ENCODE results near the gene TUBGCP5. TPM values are rescaled to one million over a fixed set of nuclear protein-coding genes. Genes with fewer than 3 reads are reported as not detected.

TUBGCP5 gene
- total RNA-seq, 1 experiment from 2014 or later, result 17.9 TPM

DNA sequence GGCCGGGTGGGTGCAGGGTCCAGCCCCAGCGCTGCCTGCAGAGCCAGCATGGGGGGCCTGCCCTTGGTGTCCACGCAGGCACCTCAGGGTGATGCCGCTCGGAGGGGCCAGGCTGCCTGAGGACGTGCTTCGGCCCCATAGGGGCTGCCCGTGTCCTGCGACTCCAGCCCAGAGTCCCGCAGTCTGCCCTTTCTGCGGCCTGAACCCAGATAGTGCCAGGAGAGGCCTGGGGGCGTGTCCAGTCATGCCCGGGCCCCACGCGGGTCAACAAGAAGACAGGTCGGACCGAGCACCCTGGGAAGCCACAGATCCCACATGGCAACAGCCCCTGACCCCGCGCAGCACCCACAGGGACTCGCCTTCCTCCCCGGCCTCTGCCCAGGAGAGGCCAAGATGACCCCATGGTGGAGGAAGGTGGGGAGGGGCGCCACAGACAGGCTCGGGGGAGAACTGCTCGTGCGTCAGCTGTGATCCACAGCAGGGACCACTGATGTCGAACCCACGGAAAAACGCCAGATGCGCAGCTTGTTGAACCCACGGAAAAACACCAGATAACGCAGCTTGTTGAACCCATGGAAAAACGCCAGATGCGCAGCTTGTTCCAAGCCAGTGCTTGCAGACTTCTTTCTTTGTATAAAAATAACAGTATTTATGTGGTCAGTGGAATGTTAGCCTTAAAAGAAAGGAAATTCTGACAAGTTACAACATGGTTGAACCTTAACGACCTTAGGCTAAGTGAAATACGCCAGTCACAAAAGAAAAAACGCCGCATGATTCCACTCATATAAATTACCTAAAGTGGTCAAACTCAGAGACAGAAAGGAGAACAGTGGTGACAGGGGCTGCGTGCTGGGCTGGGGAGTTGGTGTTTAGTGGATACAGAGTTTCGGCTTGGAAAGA lies 87.7 kb downstream of the TUBGCP5 start:
- H4K20me1 ChIP-seq (ENCODE audit: insufficient read depth, low read depth, low read length), result no peaks in the 10 kb centered on the region

DNA sequence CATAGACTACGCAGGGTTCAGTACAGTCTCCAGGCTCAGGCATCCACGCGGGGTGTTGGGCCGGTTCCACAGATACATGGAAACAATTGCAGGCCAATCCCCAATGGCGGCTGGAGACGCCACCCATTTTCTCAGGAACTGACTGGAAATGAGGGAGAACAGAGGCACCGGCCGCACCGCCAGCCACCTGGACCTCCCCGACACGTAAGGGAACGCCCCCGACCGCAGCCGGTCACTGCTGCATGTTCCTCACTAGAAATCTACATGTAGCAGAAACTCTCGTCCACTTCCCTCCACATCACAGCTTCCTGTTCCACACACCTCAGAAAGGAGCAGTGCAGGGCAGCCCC lies 88.4 kb downstream of the TUBGCP5 start:
- no peak for DNase-seq
- no peaks in the 10 kb centered on the region for H3K36me3 ChIP-seq (ENCODE audit: insufficient read depth, low read length)
- no peaks in the 10 kb centered on the region for H3K9me3 ChIP-seq (ENCODE audit: low read length)
- no peak overlapping the region for H3K4me3 ChIP-seq (ENCODE audit: low read length)
- no peak overlapping the region for H3K27ac ChIP-seq (ENCODE audit: low read length)
- H3K4me1 ChIP-seq (ENCODE audit: low read length), result no peaks in the 10 kb centered on the region
- H2AFZ ChIP-seq (ENCODE audit: low read length), result no peak overlapping the region
- H3K79me2 ChIP-seq (ENCODE audit: low read length), result no peaks in the 10 kb centered on the region
- H3K9ac ChIP-seq (ENCODE audit: low read length), result no peak overlapping the region
- no peaks in the 10 kb centered on the region for H3K27me3 ChIP-seq (ENCODE audit: low read length)
- H3K4me2 ChIP-seq (ENCODE audit: low read depth, low read length, poor library complexity, severe bottlenecking), result no peak overlapping the region
- no peaks in the 10 kb centered on the region for H3K9me2 ChIP-seq (replicated peaks; ENCODE audit: insufficient read depth, low read length)
- no peaks in the 10 kb centered on the region for H4K20me1 ChIP-seq (ENCODE audit: insufficient read depth, low read depth, low read length)

More for the DNA sequence above, 87.7 kb downstream of the TUBGCP5 start:
- H3K27ac ChIP-seq (ENCODE audit: low read length), result no peak overlapping the region
- DNase-seq, result no peak
- H3K27me3 ChIP-seq (ENCODE audit: low read length), result no peaks in the 10 kb centered on the region
- H3K9ac ChIP-seq (ENCODE audit: low read length), result no peak overlapping the region
- no peaks in the 10 kb centered on the region for H3K9me2 ChIP-seq (replicated peaks; ENCODE audit: insufficient read depth, low read length)
- no peak overlapping the region for H3K4me3 ChIP-seq (ENCODE audit: low read length)
- no peak overlapping the region for H3K4me2 ChIP-seq (ENCODE audit: low read depth, low read length, poor library complexity, severe bottlenecking)
- no peak overlapping the region for H2AFZ ChIP-seq (ENCODE audit: low read length)
- no peaks in the 10 kb centered on the region for H3K36me3 ChIP-seq (ENCODE audit: insufficient read depth, low read length)
- no peaks in the 10 kb centered on the region for H3K9me3 ChIP-seq (ENCODE audit: low read length)
- H3K79me2 ChIP-seq (ENCODE audit: low read length), result no peaks in the 10 kb centered on the region
- no peaks in the 10 kb centered on the region for H3K4me1 ChIP-seq (ENCODE audit: low read length)

DNA sequence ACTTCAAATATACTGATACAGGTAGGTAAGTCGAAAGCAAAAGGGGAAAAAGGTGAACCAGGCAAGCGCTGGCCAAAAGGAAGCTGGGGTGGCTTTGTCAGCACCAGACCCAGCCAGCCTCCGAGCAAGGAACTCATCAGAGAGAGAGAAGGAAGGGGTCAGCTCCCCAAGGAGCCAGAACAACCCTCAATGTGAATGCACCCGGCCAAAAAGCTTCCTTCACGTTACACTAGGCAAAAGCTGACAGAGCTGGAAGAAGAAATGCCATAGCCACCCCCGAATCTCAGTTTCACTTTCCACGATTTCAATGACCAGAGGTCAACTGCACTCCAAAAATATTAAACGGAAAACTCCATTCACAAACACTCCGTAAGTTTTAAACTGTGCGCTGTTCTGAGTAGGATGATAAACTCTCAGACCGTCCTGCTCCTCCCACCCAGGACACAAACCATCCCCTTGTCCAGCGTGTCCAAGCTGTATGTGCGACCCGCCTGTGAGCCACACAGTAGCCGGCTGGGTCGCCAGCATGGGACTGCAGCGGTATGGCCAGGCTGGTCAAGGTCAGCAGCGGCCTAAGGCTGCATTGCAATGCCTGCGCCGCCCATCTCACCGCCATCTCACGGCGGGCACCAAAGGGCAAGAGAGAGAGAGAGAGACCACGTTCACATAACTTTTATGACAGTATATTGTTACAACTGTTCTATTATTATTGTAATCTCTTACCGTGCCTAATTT lies 88.9 kb downstream of the TUBGCP5 start:
- Histone ChIP-seq H4K20me1 (ENCODE audit: insufficient read depth, low read depth, low read length) (no peaks in the 10 kb centered on the region), H3K9me3 (ENCODE audit: low read length) (no peaks in the 10 kb centered on the region), H2AFZ (ENCODE audit: low read length) (no peak overlapping the region), H3K9ac (ENCODE audit: low read length) (no peak overlapping the region), H3K4me1 (ENCODE audit: low read length) (no peaks in the 10 kb centered on the region), H3K27ac (ENCODE audit: low read length) (no peak overlapping the region), H3K79me2 (ENCODE audit: low read length) (no peaks in the 10 kb centered on the region), H3K4me3 (ENCODE audit: low read length) (no peak overlapping the region), H3K9me2 (replicated peaks; ENCODE audit: insufficient read depth, low read length) (no peaks in the 10 kb centered on the region), H3K36me3 (ENCODE audit: insufficient read depth, low read length) (no peaks in the 10 kb centered on the region), H3K4me2 (ENCODE audit: low read depth, low read length, poor library complexity, severe bottlenecking) (no peak overlapping the region), H3K27me3 (ENCODE audit: low read length) (no peaks in the 10 kb centered on the region)
- DNase-seq, result no peak

Other genes starting within 250 kb of the TUBGCP5 start
- gene NIPA2, start 200.9 kb downstream of the TUBGCP5 start, total RNA-seq (2014; rRNA removed; shearing (Covaris generic); ENCODE audit: low replicate concordance), result 40.2 and 76.7 TPM in 2 replicates
- gene CYFIP1, start 59.2 kb downstream of the TUBGCP5 start, total RNA-seq (2014; rRNA removed; shearing (Covaris generic); ENCODE audit: low replicate concordance), result 0.04 and 1.7 TPM in 2 replicates
- gene GOLGA6L1, start 97.3 kb upstream of the TUBGCP5 start, total RNA-seq (2014; rRNA removed; shearing (Covaris generic); ENCODE audit: low replicate concordance), result not detected in 2 replicates